Caco-2 (cell line): ENCODE data around the gene EGFL6. TPM values are rescaled to one million over a fixed set of nuclear protein-coding genes. Genes with fewer than 3 reads are reported as not detected.

ENCODE experiments used
- BruUV-seq: library from RNA; stranded (reverse); fragments of 400-500 nt; replicated peaks from 2 replicates; lab custom pipeline; 2021; lab: Mats Ljungman, UMichigan
- CTCF ChIA-PET: fragments of 300-600 bp; sonication (Branson Sonifier 250); formaldehyde crosslinking; loops from one replicate; lab custom pipeline; 2022; ENCODE audit warnings: antibody characterized with exemption; lab: Charles Lee
- POLR2A ChIA-PET: fragments of 300-600 bp; sonication (Branson Sonifier 250); formaldehyde crosslinking; loops from one replicate; lab custom pipeline; 2022; ENCODE audit warnings: antibody characterized with exemption; lab: Charles Lee
- DNase-seq, 2 experiments: peaks; one replicate each; pipeline versions ENCODE4 v3.0.0 to v3.0.0-alpha.2; 2020 to 2022
- H3K27me3 ChIP-seq: replicated peaks from 2 replicates; pipeline ENCODE4 v1.6.0; 2011; ENCODE audit warnings: low read length; ENCODE audit not compliant: control insufficient read depth, insufficient read depth
- H3K36me3 ChIP-seq: 2 replicates; pipeline ENCODE4 v1.5.1; 2011; ENCODE audit warnings: low read length; ENCODE audit not compliant: control insufficient read depth, insufficient read depth
- H3K4me1 ChIP-seq: fragments of 250-450 bp; sonication (Bioruptor Pico); 2 replicates; pipeline ENCODE4 v1.5.1; 2020; ENCODE audit warnings: mild to moderate bottlenecking
- H3K4me3 ChIP-seq: 2 replicates; pipeline ENCODE4 v1.5.1; 2011; ENCODE audit warnings: low read depth, mild to moderate bottlenecking, control low read depth, low read length
- H3K9me3 ChIP-seq: fragments of 250-450 bp; sonication (Bioruptor Pico); 2 replicates; pipeline ENCODE4 v1.5.1; 2020; ENCODE audit warnings: mild to moderate bottlenecking, moderate library complexity
- H3K27ac Mint-ChIP-seq: one replicate; pipeline ENCODE4 v1.8.0; 2022; ENCODE audit warnings: mixed read lengths; ENCODE audit not compliant: unreplicated experiment
- H3K27me3 Mint-ChIP-seq: one replicate; pipeline ENCODE4 v1.8.0; 2022; ENCODE audit warnings: mixed read lengths; ENCODE audit not compliant: insufficient read depth, unreplicated experiment
- H3K36me3 Mint-ChIP-seq: one replicate; pipeline ENCODE4 v1.8.0; 2022; ENCODE audit warnings: mild to moderate bottlenecking, mixed read lengths; ENCODE audit not compliant: insufficient read depth, unreplicated experiment
- H3K4me1 Mint-ChIP-seq: one replicate; pipeline ENCODE4 v1.8.0; 2022; ENCODE audit warnings: low read depth, mixed read lengths; ENCODE audit not compliant: unreplicated experiment
- H3K4me3 Mint-ChIP-seq: one replicate; pipeline ENCODE4 v1.8.0; 2022; ENCODE audit warnings: mild to moderate bottlenecking, moderate library complexity, mixed read lengths; ENCODE audit not compliant: unreplicated experiment
- H3K9me3 Mint-ChIP-seq: one replicate; pipeline ENCODE4 v1.8.0; 2022; ENCODE audit warnings: mixed read lengths; ENCODE audit not compliant: unreplicated experiment
- intact Hi-C: fragments of 100-400 bp; cut with micrococcal nuclease; formaldehyde crosslinking; loops from one replicate; pipeline ENCODE4 v1.10.0; 2022; ENCODE audit not compliant: unreplicated experiment
- total RNA-seq: library from RNA; stranded (reverse); gene quantifications from 2 replicates; pipeline ENCODE4 v1.2.3, GENCODE V29; 2022
- TF ChIP-seq, protein P1 (sequence below), 2 experiments: fragments of 200-600 bp in 1 of 2; IDR thresholded peaks; 1 replicate in 1 of 2; 2 replicates in 1 of 2; pipeline versions ENCODE4 v1.5.1 to v1.8.0; 2011 to 2022; ENCODE audit warnings: antibody characterized with exemption in 1 of 2, control low read depth in 1 of 2, inconsistent platforms in 1 of 2, low read depth in 1 of 2, low read length in 1 of 2, mild to moderate bottlenecking in 1 of 2, moderate library complexity in 1 of 2; ENCODE audit not compliant: insufficient read depth in 1 of 2, severe bottlenecking in 1 of 2, unreplicated experiment in 1 of 2

Gene EGFL6
- total RNA-seq, 1 experiment from 2014 or later: 0.16 TPM

DNA sequence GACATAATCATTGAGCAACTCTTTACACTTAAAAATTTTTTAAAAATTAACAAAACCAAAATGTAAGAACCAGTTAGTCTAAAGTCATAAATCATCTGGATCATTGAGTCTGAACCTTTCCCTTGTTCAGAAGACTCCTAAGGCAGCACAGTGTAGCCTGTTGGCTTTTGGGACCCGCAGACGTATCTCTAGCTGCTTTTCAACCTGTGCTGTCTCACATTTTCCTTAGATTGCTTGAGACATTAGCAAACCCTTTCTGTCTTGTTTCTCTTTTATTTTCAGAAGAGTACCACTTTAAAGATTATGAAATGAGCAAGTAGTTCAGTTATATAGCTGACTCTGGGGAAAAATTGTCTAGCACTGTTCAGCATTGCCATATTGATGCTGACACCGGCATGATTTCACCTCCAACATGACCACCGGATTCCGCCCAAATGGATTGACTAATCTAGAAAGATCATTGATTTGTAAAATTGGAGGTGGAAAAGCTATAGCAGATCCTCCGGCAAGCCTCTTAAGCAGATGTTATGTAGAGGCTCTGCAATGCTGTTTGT, 92.4 kb downstream of the EGFL6 start:
- H3K36me3 Mint-ChIP-seq: no peaks in the 10 kb centered on the region
- intact Hi-C loops: no loop called here
- no peak overlapping the region for H3K27ac Mint-ChIP-seq
- H3K9me3 ChIP-seq: no peaks in the 10 kb centered on the region
- BruUV-seq: no TSS peak
- H3K4me1 ChIP-seq: peaks cover 13% of the 10 kb centered on the region
- no peaks in the 10 kb centered on the region for H3K9me3 Mint-ChIP-seq
- ChIA-PET CTCF (no interaction called here), POLR2A (no interaction called here)
- H3K4me3 ChIP-seq: no peak overlapping the region
- TF ChIP-seq, protein P1, sequence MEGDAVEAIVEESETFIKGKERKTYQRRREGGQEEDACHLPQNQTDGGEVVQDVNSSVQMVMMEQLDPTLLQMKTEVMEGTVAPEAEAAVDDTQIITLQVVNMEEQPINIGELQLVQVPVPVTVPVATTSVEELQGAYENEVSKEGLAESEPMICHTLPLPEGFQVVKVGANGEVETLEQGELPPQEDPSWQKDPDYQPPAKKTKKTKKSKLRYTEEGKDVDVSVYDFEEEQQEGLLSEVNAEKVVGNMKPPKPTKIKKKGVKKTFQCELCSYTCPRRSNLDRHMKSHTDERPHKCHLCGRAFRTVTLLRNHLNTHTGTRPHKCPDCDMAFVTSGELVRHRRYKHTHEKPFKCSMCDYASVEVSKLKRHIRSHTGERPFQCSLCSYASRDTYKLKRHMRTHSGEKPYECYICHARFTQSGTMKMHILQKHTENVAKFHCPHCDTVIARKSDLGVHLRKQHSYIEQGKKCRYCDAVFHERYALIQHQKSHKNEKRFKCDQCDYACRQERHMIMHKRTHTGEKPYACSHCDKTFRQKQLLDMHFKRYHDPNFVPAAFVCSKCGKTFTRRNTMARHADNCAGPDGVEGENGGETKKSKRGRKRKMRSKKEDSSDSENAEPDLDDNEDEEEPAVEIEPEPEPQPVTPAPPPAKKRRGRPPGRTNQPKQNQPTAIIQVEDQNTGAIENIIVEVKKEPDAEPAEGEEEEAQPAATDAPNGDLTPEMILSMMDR (IDR thresholded peaks at IDR 0.05; ENCODE audit: insufficient read depth in 1 of 2, low read depth in 1 of 2, low read length in 1 of 2, severe bottlenecking in 1 of 2, unreplicated experiment in 1 of 2): no peak
- H3K27me3 Mint-ChIP-seq: no peaks in the 10 kb centered on the region
- H3K36me3 ChIP-seq: no peaks in the 10 kb centered on the region
- no peak for DNase-seq
- no peaks in the 10 kb centered on the region for H3K27me3 ChIP-seq
- peaks cover 4% of the 10 kb centered on the region for H3K4me1 Mint-ChIP-seq
- H3K4me3 Mint-ChIP-seq: no peak overlapping the region

DNA sequence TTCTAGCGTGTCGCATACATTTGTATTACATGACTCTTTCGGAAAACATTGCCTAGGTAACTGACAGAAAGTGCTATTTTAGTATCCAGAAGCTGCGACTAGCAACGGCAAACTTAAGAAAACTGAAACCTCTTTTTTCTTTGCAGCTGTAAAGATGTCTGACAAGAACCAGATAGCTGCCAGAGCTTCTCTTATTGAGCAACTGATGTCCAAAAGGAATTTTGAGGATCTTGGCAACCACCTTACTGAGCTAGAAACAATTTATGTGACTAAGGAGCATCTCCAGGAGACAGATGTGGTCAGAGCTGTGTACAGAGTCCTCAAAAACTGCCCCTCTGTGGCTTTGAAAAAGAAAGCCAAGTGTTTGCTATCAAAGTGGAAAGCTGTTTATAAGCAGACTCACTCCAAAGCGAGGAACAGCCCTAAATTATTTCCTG, 93.0 kb downstream of the EGFL6 start:
- ChIA-PET POLR2A (no interaction called here), CTCF (no interaction called here)
- Histone ChIP-seq H3K4me1 (peaks cover 13% of the 10 kb centered on the region), H3K9me3 (no peaks in the 10 kb centered on the region), H3K36me3 (no peaks in the 10 kb centered on the region), H3K27me3 (no peaks in the 10 kb centered on the region), H3K4me3 (no peak overlapping the region)
- BruUV-seq: no TSS peak
- Mint-ChIP-seq H3K36me3 (no peaks in the 10 kb centered on the region), H3K4me3 (no peak overlapping the region), H3K27ac (no peak overlapping the region), H3K4me1 (peaks cover 4% of the 10 kb centered on the region), H3K27me3 (no peaks in the 10 kb centered on the region), H3K9me3 (no peaks in the 10 kb centered on the region)
- intact Hi-C loops: no loop called here
- TF ChIP-seq, protein P1 (IDR thresholded peaks at IDR 0.05; ENCODE audit: insufficient read depth in 1 of 2, low read depth in 1 of 2, low read length in 1 of 2, severe bottlenecking in 1 of 2, unreplicated experiment in 1 of 2): no peak
- no peak for DNase-seq

DNA sequence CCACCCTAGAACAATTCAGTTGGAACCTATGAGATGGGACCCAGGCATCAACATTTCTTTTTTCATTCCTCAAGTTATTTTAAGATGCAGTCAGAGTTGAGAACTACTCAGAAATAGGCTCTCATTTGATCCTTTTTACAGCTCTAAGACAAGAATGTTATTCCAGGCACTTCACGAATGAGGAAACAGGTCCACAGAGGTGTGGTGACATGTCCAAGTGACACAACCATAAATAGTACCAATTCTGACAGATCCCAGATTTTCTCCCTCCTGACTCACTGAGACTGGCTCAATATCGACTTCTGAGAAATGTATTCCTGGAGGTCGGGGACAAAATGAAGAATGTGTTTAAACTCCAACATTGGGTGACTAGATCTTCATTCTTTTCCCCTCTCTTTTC, 94.6 kb downstream of the EGFL6 start:
- BruUV-seq: no TSS peak
- POLR2A ChIA-PET: no interaction called here
- TF ChIP-seq, protein P1 (IDR thresholded peaks at IDR 0.05; ENCODE audit: insufficient read depth in 1 of 2, low read depth in 1 of 2, low read length in 1 of 2, severe bottlenecking in 1 of 2, unreplicated experiment in 1 of 2): no peak
- no peak overlapping the region for H3K4me3 ChIP-seq
- intact Hi-C loops: no loop called here
- no peaks in the 10 kb centered on the region for H3K27me3 ChIP-seq
- H3K4me1 ChIP-seq: peaks cover 21% of the 10 kb centered on the region
- H3K27ac Mint-ChIP-seq: no peak overlapping the region
- H3K36me3 Mint-ChIP-seq: peaks cover 1% of the 10 kb centered on the region
- CTCF ChIA-PET: no interaction called here
- no peaks in the 10 kb centered on the region for H3K9me3 Mint-ChIP-seq
- H3K27me3 Mint-ChIP-seq: no peaks in the 10 kb centered on the region
- no peaks in the 10 kb centered on the region for H3K36me3 ChIP-seq
- DNase-seq: no peak
- no peak overlapping the region for H3K4me3 Mint-ChIP-seq
- H3K9me3 ChIP-seq: no peaks in the 10 kb centered on the region
- H3K4me1 Mint-ChIP-seq: peaks cover 4% of the 10 kb centered on the region
